ENCODE measurements around the gene RHOBTB1.
"Not testable (repeated sequence)": the region's sequence is repeated elsewhere in the genome, so short reads cannot be mapped to it uniquely, and the experiment has no call there.

Gene RHOBTB1, protein sequence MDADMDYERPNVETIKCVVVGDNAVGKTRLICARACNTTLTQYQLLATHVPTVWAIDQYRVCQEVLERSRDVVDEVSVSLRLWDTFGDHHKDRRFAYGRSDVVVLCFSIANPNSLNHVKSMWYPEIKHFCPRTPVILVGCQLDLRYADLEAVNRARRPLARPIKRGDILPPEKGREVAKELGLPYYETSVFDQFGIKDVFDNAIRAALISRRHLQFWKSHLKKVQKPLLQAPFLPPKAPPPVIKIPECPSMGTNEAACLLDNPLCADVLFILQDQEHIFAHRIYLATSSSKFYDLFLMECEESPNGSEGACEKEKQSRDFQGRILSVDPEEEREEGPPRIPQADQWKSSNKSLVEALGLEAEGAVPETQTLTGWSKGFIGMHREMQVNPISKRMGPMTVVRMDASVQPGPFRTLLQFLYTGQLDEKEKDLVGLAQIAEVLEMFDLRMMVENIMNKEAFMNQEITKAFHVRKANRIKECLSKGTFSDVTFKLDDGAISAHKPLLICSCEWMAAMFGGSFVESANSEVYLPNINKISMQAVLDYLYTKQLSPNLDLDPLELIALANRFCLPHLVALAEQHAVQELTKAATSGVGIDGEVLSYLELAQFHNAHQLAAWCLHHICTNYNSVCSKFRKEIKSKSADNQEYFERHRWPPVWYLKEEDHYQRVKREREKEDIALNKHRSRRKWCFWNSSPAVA

DNA sequence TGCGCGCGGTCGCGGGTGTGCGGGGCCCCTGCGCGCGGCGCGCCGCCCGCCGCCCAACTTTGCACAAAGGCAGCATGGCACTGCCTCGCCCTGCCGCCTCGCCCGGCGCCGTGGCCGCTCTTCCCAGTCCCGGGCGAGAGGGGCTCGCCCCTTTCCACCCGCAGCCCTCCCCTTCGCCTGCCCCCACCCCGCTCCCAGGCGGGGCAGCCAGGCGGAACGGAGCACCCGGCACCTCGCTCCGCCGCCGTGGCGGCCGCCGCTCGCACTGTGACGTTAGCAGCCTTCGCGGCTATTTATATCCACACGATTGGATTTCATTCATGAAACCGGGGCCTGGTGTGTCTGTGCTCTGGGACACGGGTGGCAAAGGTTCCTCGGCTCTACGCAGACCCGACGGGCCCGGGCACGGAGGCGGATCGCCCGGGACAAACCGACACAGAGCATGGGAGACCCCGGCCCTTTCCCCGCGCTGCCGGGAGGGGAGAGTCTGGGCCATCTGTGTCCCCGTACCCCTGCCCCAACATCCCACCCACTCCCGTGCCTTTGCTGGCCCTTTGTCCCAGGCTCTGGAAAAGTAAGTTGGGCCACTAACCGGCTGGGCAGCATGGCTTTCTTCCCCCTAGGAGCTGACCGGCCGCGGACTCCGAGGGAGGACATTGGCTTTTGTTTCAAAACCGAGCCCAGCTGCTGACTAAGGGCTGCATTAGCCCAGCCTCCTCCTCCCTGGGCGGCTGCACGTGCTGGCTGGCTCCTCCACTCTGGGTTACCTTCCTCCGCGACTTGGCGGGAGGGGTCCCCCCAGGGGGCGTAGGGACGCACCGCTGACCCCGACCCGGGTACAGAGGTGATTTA is at the start of gene RHOBTB1:
Gene RHOBTB1 (minus strand): TSS at position 128 of the 852 bp plus-strand sequence. CDS start 32,643 bp downstream, outside the sequence.
- DNase-seq: peak; percentile 56

DNA sequence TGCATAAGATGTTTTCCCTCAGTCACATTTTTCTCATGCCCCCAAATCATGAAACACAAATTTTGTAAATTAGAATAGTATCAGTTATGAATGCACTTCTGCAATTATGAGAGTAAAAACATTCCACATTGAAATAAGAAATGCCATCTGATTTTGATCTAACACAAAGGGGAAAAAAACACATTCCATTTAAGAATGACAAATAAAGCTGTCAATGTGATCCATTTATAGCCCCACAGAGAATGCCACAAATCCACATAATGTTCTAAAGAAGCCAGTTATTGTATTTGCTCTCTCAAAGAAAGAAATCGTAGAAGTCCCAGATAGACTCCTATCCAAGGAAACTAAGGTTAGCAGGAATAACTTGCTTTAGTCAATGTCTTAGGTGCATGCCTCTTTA is 48.7 kb upstream of the RHOBTB1 start:
- DNase-seq: no peak

GRCh38 chr10:60990663-60991062 is 46.7 kb upstream of the RHOBTB1 start:
- DNase-seq: no peak

DNA sequence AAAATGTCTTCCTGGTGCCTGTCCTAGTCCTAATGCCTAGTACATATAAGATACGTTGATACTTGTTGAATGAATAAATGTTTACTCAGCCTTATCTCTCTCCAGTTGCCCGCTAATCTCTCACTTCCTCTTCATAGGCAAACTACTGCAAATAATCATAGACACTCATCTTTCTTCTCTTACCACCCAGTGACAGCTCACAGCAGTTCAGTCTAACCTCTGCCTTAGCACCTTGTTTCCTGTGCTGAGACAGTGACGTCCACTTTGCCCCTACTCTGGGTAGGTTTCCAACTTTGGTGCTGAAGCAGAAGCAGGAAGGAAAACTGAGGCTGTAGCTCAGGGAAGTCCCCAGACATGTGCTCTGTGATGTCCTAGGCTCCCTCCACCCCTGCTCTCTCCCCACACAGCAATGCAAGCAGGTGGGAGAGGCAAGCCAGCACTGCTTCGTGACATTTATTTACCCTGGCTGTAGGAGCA is 45.5 kb upstream of the RHOBTB1 start:
- no peak for DNase-seq

DNA sequence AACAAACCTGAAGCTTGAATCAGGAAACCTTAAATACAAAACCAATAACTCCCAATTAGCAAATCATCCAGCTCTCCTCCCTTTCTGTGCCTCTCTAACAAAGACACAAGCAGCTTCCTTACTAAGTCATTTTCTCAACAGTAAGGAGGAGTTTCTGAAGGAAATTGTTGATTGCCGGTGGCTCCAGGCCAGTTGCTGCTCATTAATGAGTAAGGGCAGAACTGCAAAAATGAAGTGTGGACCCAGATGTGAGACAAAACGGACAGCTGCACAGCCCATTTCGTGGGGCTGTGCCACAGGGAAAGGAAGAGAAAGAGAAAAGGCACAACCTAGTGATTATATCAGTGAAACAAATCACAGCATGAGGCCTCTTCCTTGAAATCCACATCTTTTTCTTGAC is 42.8 kb upstream of the RHOBTB1 start:
- no peak for DNase-seq

- no peak for DNase-seq
These were observed 42.0 kb upstream of the RHOBTB1 start for GRCh38 chr10:60985951-60986350.

DNA sequence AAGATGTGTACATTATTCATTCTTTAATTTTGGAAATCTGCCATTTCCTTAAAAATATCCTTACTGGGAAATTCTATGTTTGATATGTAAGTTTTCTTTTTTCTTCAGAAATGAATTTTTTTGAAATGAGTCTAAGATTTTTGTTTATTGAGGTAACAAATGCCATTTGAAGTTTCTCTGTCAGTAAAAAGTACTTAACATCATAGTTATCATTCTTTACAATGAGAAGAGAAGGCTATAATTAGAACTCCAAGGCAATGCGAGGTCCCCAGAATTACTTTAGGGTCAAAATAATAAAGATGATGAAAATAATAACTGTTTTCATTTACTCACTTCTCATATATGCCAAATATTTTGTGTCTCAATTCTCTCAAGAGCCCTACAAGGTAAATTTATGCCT is 37.0 kb upstream of the RHOBTB1 start:
- DNase-seq: no peak

- DNase-seq: no peak
These were observed 35.7 kb upstream of the RHOBTB1 start for GRCh38 chr10:60979667-60980104.

- no peak for DNase-seq
These were observed 34.5 kb upstream of the RHOBTB1 start for GRCh38 chr10:60978287-60979115.

DNA sequence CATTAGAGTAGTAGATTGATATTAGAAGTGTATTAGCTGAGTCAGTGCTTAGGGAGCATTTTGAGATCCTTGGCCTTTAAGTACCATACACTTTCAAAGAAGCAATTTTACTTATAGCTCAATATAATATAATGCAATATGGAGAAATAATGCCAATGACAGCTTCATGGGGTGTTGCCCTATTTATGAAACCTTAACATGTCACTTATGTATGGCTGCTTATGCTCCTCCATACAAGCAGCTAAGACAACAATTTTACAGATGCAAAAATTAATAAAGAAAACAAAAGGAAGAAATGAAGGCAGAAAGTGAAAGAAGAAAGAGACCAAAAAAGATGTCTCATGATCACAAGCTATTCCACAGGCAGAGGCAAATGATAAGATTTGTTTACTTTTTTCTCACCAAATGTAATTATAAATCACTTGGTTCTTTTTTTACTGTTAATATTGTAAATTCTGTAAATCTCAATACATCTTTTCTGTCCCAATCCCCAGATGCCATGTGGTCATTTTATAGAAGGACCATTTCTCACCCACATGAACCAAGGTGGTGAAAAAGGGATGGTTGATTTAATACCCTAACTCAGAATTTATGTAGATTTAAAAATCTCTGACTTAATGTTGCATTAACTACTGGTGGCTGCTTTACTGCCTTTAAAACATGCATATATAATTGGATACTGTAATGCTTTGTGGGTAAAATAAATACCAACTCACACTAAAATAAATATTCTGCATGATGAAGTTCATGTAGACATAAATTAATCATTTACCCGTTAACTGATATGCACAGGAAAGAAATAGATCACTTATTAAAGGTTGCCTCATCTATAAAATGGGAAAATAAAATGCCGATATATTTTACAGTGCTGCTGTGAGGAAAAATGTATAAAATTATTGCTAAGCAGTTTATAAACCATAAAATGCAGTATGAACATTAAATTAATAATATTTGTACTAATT is 33.5 kb upstream of the RHOBTB1 start:
- DNase-seq: no peak

DNA sequence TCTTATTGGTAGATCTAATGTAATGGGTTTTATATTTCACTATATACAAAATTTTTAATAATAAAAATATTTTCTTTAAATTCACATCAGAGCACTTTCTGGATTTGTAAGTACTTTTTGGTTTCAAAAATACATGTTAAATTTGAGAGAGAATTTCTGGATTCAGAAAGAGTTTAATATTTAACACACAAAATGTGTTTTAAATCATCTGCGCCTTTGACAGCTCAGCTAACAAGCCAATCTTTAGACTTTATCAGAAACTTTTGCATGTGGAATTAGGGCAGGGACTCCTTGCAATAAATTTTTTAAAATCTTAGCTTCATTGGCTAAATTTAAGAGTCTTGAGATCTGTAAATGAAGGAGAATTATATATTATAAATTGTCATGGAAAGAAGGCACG is 32.7 kb upstream of the RHOBTB1 start:
- DNase-seq: no peak

- no peak for DNase-seq
These were observed 31.7 kb upstream of the RHOBTB1 start for GRCh38 chr10:60975716-60976115.

DNA sequence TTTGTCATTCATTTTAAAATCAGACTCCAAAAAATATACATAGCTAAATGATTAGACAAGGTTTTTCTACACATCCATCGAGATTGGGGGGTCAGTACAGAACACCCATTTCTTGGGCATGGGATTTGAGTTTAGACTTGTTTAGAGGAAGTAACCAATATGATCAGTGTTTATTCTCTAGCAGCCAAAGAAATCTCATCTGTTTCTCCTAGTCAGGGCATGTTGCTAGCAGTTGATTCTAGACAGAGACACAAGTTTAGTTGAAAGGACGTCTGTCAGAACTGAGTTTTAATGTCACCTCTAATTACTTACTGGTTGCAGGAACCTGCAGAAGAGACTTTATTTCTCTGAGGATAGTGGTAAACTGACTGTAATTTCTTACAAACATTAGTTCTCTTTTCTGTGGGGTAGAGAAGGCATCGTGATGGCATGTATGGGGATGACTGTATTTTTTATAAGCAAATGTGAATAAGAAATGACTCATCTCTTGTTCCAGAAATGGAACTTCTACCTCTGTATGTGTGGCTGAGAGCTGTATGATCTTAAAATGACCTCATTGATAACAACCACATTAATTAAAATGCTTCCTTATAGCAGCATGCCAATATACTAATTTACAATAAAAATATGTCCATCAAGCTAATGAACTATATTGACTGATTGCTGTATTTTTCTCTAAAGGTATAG is 30.6 kb upstream of the RHOBTB1 start:
- DNase-seq: no peak

GRCh38 chr10:60973086-60973485 is 29.1 kb upstream of the RHOBTB1 start:
- DNase-seq: no peak

GRCh38 chr10:60972181-60972580 is 28.2 kb upstream of the RHOBTB1 start:
- DNase-seq: not testable (repeated sequence)

GRCh38 chr10:60970526-60970925 is 26.5 kb upstream of the RHOBTB1 start:
- no peak for DNase-seq

DNA sequence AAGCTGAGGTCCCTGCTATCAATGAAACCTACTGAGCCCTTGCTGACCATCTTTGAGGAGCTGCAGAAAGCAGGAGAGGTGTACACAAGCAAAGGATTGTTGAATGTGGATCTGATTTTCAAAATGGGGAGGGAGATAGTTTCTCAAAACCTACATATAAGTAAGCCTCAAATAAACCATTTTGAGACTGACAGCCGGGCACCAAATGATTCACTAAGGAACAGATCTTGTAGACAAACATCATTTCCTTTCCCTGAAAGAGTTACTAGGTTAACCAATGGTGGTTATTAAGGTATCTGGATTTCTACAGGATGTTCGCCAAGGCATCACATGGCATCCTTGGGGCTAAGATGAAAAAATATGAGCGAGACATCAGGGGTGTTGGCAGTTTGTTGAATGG is 24.5 kb upstream of the RHOBTB1 start:
- no peak for DNase-seq

DNA sequence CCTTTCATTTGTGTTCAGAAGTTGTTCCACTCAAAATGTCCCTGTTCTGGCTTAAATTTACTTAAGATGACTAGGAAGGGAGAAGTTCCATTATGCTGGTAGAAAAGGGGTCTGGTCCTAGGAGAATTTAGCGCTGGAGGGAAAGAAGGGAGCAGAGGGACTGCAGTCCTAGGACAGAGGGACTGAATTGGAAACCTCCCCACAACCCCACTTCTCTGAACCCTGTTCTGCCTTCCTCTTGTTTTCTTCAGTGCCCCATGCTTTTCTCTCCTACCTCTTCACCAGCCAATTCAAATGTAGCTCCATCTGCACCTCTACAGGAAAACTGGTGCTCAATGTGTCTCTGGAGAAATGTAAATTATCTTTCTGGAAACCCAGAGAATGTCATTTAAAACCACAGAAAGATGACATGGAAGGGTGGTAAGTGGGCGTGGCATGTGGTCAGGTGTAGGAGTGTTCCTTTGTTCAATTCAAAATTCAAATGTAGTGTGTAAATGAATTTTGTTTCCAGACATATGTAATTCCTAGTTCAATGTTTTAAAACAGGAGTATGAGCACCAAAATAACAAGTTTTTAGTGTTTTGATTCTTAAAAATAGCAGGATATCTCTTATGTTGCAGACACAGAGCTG is 24.0 kb upstream of the RHOBTB1 start:
- no peak for DNase-seq

DNA sequence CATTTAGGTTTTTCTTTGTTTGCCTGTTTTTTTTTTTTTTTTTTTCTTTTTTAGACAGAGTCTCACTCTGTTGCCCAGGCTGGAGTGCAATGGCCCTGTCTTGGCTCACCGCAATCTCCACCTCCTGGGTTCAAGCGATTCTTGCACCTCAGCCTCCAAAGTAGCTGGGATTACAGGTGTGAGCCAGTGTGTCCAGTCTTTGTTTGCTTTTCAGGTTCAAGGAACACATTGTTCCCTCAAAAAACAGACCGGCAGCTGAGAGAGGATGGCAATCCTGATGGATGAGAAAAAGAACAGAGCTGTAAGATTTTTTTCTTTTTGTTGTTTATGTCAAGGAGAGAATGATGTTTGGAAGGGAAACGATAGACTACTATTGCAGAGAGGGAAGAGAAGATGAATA is 23.3 kb upstream of the RHOBTB1 start:
- DNase-seq: no peak

DNA sequence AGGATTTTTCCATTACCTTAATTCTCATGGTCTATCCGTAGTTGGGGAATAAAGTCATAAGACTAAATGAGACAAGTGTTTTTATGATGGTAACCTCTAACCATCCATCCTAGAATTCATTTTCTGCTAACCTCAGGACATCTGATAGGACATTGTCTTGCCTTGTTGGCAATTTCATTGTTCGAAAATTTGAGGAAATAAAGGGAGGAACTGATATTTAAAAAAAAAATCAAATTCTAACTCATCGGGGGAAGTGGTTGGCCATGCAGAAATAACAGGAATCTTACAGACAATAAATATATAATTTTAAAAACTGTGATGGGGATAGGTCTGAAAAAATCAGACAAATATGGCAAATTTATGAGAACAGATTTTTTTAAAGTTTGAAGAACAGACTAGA is 21.7 kb upstream of the RHOBTB1 start:
- no peak for DNase-seq

Data from activated CD8-positive, alpha-beta memory T cell treated with anti-CD3 and anti-CD28 coated beads, Interleukin-2, amount 50 U/mL, for 48 hours (primary cell).